Ramos (cell line): Measurements from ENCODE around the gene EPHA6.
"Not testable (repeated sequence)": the region's sequence is repeated elsewhere in the genome, so short reads cannot be mapped to it uniquely, and the experiment has no call there.

Experiments used
- in situ Hi-C: fragments of 300-500 bp; cut with MboI; formaldehyde crosslinking; loops from one replicate; pipeline ENCODE4 v1.14.3; 2022; ENCODE audit warnings: low sequenced_read_pairs; ENCODE audit not compliant: unreplicated experiment

EPHA6 gene

GRCh38 chr3:97550408-97550807 is 736.0 kb downstream of the EPHA6 start:
- in situ Hi-C loops = no loop called here

GRCh38 chr3:97552186-97552585 is 737.8 kb downstream of the EPHA6 start:
- in situ Hi-C loops = no loop called here

GRCh38 chr3:97575742-97576141 is 761.3 kb downstream of the EPHA6 start:
- in situ Hi-C loops = no loop called here

GRCh38 chr3:97576221-97576620 is 761.8 kb downstream of the EPHA6 start:
- in situ Hi-C loops = no loop called here

- in situ Hi-C loops = no loop called here
These were observed 765.0 kb downstream of the EPHA6 start for GRCh38 chr3:97579365-97579764.

- in situ Hi-C loops = no loop called here
These were observed 796.2 kb downstream of the EPHA6 start for GRCh38 chr3:97610626-97611025.

GRCh38 chr3:97612632-97613031 is 798.2 kb downstream of the EPHA6 start:
- in situ Hi-C loops = no loop called here

GRCh38 chr3:97613139-97613538 is 798.7 kb downstream of the EPHA6 start:
- in situ Hi-C loops = no loop called here

- in situ Hi-C loops = not testable (repeated sequence)
These were observed 806.1 kb downstream of the EPHA6 start for GRCh38 chr3:97620514-97620913.

GRCh38 chr3:97636465-97636864 is 822.1 kb downstream of the EPHA6 start:
- in situ Hi-C loops = no loop called here

- in situ Hi-C loops = no loop called here
These were observed 832.5 kb downstream of the EPHA6 start for GRCh38 chr3:97646932-97647331.

- in situ Hi-C loops = no loop called here
These were observed 833.1 kb downstream of the EPHA6 start for GRCh38 chr3:97647441-97647982.

GRCh38 chr3:97655971-97656370 is 841.6 kb downstream of the EPHA6 start:
- in situ Hi-C loops = no loop called here

GRCh38 chr3:97656638-97657037 is 842.2 kb downstream of the EPHA6 start:
- in situ Hi-C loops = no loop called here

- in situ Hi-C loops = no loop called here
These were observed 844.4 kb downstream of the EPHA6 start for GRCh38 chr3:97658668-97659285.

GRCh38 chr3:97662264-97662663 is 847.9 kb downstream of the EPHA6 start:
- in situ Hi-C loops = no loop called here

- in situ Hi-C loops = no loop called here
These were observed 848.4 kb downstream of the EPHA6 start for GRCh38 chr3:97662762-97663161.

GRCh38 chr3:97665896-97666295 is 851.5 kb downstream of the EPHA6 start:
- in situ Hi-C loops = no loop called here

GRCh38 chr3:97670952-97671351 is 856.6 kb downstream of the EPHA6 start:
- in situ Hi-C loops = no loop called here

- in situ Hi-C loops = no loop called here
These were observed 859.1 kb downstream of the EPHA6 start for GRCh38 chr3:97673357-97673997.

- in situ Hi-C loops = no loop called here
These were observed 860.1 kb downstream of the EPHA6 start for GRCh38 chr3:97674461-97674860.

GRCh38 chr3:97680210-97680609 is 865.8 kb downstream of the EPHA6 start:
- in situ Hi-C loops = no loop called here
